ENCODE data around the gene DUSP12. TPM values are rescaled to one million over a fixed set of nuclear protein-coding genes. Genes with fewer than 3 reads are reported as not detected.

DUSP12 gene
- total RNA-seq, 2 donors from 2014 or later = 26.2 to 28.9 TPM

DNA sequence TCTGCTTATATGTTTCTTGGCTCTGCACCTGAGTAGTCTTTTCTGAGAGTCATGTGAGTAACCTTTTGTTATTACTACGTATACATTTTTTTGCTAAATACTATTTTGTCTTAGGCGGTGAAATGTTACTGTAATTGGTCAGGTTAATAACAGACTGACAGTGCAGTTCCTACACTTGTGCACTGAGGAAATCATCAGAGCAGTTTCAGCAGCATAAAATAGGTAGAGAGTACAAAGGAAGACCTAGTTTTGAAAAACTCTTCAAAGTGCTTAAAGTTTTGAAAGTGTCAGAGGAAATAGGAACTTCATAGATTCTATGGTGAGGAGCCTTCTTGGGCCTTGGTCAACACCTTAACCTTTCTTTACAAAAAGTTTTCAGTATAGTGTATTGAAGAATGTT is 27.7 kb downstream of the DUSP12 start:
- Histone ChIP-seq H3K4me1 (ENCODE audit: control insufficient read depth, insufficient read depth, low read length) (no peaks in the 10 kb centered on the region), H3K36me3 (ENCODE audit: control insufficient read depth, insufficient read depth, low read length) (peaks cover 13% of the 10 kb centered on the region), H3K9ac (ENCODE audit: extremely low read depth, low read length, poor library complexity, severe bottlenecking) (no peak overlapping the region), H3K27me3 (ENCODE audit: control insufficient read depth, insufficient read depth, low read length, poor library complexity, severe bottlenecking) (no peaks in the 10 kb centered on the region), H3K4me3 (ENCODE audit: low read length) (no peak overlapping the region), H3K9me3 (ENCODE audit: control insufficient read depth, low read length) (no peaks in the 10 kb centered on the region), H3K27ac (ENCODE audit: low read depth, low read length) (no peak overlapping the region)
- no peak for DNase-seq
- H3K27ac Mint-ChIP-seq = no peak overlapping the region
- no peaks in the 10 kb centered on the region for H3K9me3 Mint-ChIP-seq
- 94 to 100% methylated on average over 2 of the region's 2 CpGs for WGBS, 2 experiments (ENCODE audit: insufficient coverage in 1 of 2, insufficient read length in 1 of 2)
- no peaks in the 10 kb centered on the region for H3K36me3 Mint-ChIP-seq (ENCODE audit: low read depth)
- H3K4me3 Mint-ChIP-seq = no peak overlapping the region
- no peaks in the 10 kb centered on the region for H3K27me3 Mint-ChIP-seq (ENCODE audit: insufficient read depth)
- no peaks in the 10 kb centered on the region for H3K4me1 Mint-ChIP-seq
- TF ChIP-seq, protein P1, sequence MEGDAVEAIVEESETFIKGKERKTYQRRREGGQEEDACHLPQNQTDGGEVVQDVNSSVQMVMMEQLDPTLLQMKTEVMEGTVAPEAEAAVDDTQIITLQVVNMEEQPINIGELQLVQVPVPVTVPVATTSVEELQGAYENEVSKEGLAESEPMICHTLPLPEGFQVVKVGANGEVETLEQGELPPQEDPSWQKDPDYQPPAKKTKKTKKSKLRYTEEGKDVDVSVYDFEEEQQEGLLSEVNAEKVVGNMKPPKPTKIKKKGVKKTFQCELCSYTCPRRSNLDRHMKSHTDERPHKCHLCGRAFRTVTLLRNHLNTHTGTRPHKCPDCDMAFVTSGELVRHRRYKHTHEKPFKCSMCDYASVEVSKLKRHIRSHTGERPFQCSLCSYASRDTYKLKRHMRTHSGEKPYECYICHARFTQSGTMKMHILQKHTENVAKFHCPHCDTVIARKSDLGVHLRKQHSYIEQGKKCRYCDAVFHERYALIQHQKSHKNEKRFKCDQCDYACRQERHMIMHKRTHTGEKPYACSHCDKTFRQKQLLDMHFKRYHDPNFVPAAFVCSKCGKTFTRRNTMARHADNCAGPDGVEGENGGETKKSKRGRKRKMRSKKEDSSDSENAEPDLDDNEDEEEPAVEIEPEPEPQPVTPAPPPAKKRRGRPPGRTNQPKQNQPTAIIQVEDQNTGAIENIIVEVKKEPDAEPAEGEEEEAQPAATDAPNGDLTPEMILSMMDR (conservative IDR thresholded peaks at IDR 0.05) = no peak

DNA sequence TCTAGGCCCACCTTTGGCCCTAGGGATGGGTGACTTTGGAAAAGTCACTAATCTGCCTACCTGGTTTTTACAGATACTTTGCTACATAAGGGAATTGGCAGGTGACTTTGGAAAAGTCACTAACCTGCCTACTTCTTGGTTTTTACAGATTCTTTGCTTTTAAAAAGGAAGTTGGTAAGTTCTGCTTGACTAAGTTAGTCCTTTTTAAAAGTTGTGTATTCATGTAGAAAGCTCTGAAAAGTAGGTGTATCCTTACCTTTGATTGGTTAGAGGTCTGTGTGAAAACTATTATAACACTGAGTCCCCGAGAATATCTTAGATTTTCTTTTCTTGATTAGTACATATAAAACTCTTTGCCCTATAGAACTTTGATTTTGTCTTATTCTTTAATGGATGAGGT is 28.9 kb downstream of the DUSP12 start:
- H3K36me3 Mint-ChIP-seq (ENCODE audit: low read depth) = no peaks in the 10 kb centered on the region
- no peak overlapping the region for H3K27ac Mint-ChIP-seq
- H3K9ac ChIP-seq (ENCODE audit: extremely low read depth, low read length, poor library complexity, severe bottlenecking) = no peak overlapping the region
- no peaks in the 10 kb centered on the region for H3K27me3 Mint-ChIP-seq (ENCODE audit: insufficient read depth)
- no peak for DNase-seq
- H3K4me3 Mint-ChIP-seq = no peak overlapping the region
- H3K9me3 ChIP-seq (ENCODE audit: control insufficient read depth, low read length) = no peaks in the 10 kb centered on the region
- 100% methylated on average over 1 of the region's 1 CpG; no CpG with 5 or more reads in 1 of the 2 experiments for WGBS, 2 experiments (ENCODE audit: insufficient coverage in 1 of 2, insufficient read length in 1 of 2)
- no peaks in the 10 kb centered on the region for H3K4me1 ChIP-seq (ENCODE audit: control insufficient read depth, insufficient read depth, low read length)
- H3K36me3 ChIP-seq (ENCODE audit: control insufficient read depth, insufficient read depth, low read length) = peaks cover 15% of the 10 kb centered on the region
- no peak overlapping the region for H3K4me3 ChIP-seq (ENCODE audit: low read length)
- TF ChIP-seq, protein P1 (conservative IDR thresholded peaks at IDR 0.05) = no peak
- no peaks in the 10 kb centered on the region for H3K27me3 ChIP-seq (ENCODE audit: control insufficient read depth, insufficient read depth, low read length, poor library complexity, severe bottlenecking)
- H3K4me1 Mint-ChIP-seq = no peaks in the 10 kb centered on the region
- no peaks in the 10 kb centered on the region for H3K9me3 Mint-ChIP-seq
- H3K27ac ChIP-seq (ENCODE audit: low read depth, low read length) = no peak overlapping the region

DNA sequence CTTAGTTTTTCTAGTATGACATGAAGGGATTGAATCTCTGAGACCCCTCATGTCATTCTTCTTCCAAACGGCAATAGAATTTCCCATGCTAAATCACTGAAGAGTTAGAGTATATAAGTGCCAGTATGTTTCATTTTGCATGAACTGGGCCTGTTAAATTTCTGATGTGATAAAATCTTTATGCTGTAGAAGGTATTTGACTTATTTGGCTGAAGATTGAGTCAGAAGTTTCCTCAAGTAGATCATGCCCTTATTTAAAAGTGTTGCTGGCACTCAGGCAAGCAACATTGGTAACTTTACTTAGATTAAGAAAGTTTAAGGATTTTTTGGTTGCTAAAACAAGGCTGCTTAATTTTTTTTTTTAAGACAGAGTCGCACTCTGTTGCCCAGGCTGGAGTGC is 29.8 kb downstream of the DUSP12 start:
- Histone ChIP-seq H3K9ac (ENCODE audit: extremely low read depth, low read length, poor library complexity, severe bottlenecking) (no peak overlapping the region), H3K36me3 (ENCODE audit: control insufficient read depth, insufficient read depth, low read length) (peaks cover 15% of the 10 kb centered on the region), H3K27ac (ENCODE audit: low read depth, low read length) (no peak overlapping the region), H3K4me1 (ENCODE audit: control insufficient read depth, insufficient read depth, low read length) (no peaks in the 10 kb centered on the region), H3K4me3 (ENCODE audit: low read length) (no peak overlapping the region), H3K9me3 (ENCODE audit: control insufficient read depth, low read length) (no peaks in the 10 kb centered on the region), H3K27me3 (ENCODE audit: control insufficient read depth, insufficient read depth, low read length, poor library complexity, severe bottlenecking) (no peaks in the 10 kb centered on the region)
- no peak overlapping the region for H3K27ac Mint-ChIP-seq
- 90 to 91% methylated on average over 2 of the region's 2 CpGs for WGBS, 2 experiments (ENCODE audit: insufficient coverage in 1 of 2, insufficient read length in 1 of 2)
- no peaks in the 10 kb centered on the region for H3K9me3 Mint-ChIP-seq
- no peaks in the 10 kb centered on the region for H3K4me1 Mint-ChIP-seq
- no peak for DNase-seq
- TF ChIP-seq, protein P1 (conservative IDR thresholded peaks at IDR 0.05) = no peak
- H3K4me3 Mint-ChIP-seq = no peak overlapping the region
- H3K27me3 Mint-ChIP-seq (ENCODE audit: insufficient read depth) = no peaks in the 10 kb centered on the region
- no peaks in the 10 kb centered on the region for H3K36me3 Mint-ChIP-seq (ENCODE audit: low read depth)

Data from endodermal cell (in vitro differentiated cells).